T follicular helper cell (primary cell): ENCODE results near the gene SEPTIN12.
A peak's percentile ranks its signal among the peaks of the same experiment; 100 is the strongest.
"Not testable (repeated sequence)": the region's sequence is repeated elsewhere in the genome, so short reads cannot be mapped to it uniquely, and the experiment has no call there.

ENCODE experiments used
- DNase-seq: peaks from one replicate; pipeline ENCODE4 v3.0.0-alpha.2; 2020; ENCODE audit warnings: low read depth

Gene SEPTIN12

GRCh38 chr16:4802659-4803287, 14.6 kb upstream of the SEPTIN12 start:
- DNase-seq, result peak; percentile 77

GRCh38 chr16:4801962-4802658, 14.0 kb upstream of the SEPTIN12 start, which contains the start of gene ROGDI:
Gene ROGDI (minus strand): TSS chr16:4802633. CDS start chr16:4802571, 62 bp downstream.
- peak; percentile 77 for DNase-seq

GRCh38 chr16:4801051-4801961, 13.2 kb upstream of the SEPTIN12 start:
- no peak for DNase-seq

- DNase-seq, result no peak
These were observed 12.3 kb upstream of the SEPTIN12 start for GRCh38 chr16:4800290-4801041.

GRCh38 chr16:4799171-4799855, 11.2 kb upstream of the SEPTIN12 start:
- no peak for DNase-seq

- DNase-seq, result no peak
These were observed 10.3 kb upstream of the SEPTIN12 start for GRCh38 chr16:4798456-4798855.

GRCh38 chr16:4797805-4798252, 9.7 kb upstream of the SEPTIN12 start:
- DNase-seq, result no peak

- no peak for DNase-seq
These were observed 9.0 kb upstream of the SEPTIN12 start for GRCh38 chr16:4796982-4797804.

- DNase-seq, result no peak
These were observed 7.9 kb upstream of the SEPTIN12 start for GRCh38 chr16:4795828-4796572.

GRCh38 chr16:4795181-4795827, 7.2 kb upstream of the SEPTIN12 start, which contains the start of gene SMIM22:
Gene SMIM22 (plus strand): TSS chr16:4795369. CDS start chr16:4795735, 366 bp downstream.
- no peak for DNase-seq

GRCh38 chr16:4792951-4793513, 4.9 kb upstream of the SEPTIN12 start:
- DNase-seq, result no peak

GRCh38 chr16:4790871-4791270, 2.7 kb upstream of the SEPTIN12 start:
- no peak for DNase-seq

- no peak for DNase-seq
These were observed 2.1 kb upstream of the SEPTIN12 start for GRCh38 chr16:4790261-4790660.

GRCh38 chr16:4788910-4789309, 765 bp upstream of the SEPTIN12 start:
- no peak for DNase-seq

- no peak for DNase-seq
These were observed 344 bp upstream of the SEPTIN12 start for GRCh38 chr16:4788489-4788889.

GRCh38 chr16:4787068-4787467, 1.1 kb downstream of the SEPTIN12 start:
- no peak for DNase-seq

GRCh38 chr16:4785758-4786433, 2.2 kb downstream of the SEPTIN12 start:
- DNase-seq, result no peak

- not testable (repeated sequence) for DNase-seq
These were observed 3.6 kb downstream of the SEPTIN12 start for GRCh38 chr16:4784444-4784987.
